ENCODE results near the gene EFNA5. TPM values are rescaled to one million over a fixed set of nuclear protein-coding genes. Genes with fewer than 3 reads are reported as not detected.

EFNA5 gene
- polyA plus RNA-seq, 1 donor from 2014 or later: 4.2 TPM

DNA sequence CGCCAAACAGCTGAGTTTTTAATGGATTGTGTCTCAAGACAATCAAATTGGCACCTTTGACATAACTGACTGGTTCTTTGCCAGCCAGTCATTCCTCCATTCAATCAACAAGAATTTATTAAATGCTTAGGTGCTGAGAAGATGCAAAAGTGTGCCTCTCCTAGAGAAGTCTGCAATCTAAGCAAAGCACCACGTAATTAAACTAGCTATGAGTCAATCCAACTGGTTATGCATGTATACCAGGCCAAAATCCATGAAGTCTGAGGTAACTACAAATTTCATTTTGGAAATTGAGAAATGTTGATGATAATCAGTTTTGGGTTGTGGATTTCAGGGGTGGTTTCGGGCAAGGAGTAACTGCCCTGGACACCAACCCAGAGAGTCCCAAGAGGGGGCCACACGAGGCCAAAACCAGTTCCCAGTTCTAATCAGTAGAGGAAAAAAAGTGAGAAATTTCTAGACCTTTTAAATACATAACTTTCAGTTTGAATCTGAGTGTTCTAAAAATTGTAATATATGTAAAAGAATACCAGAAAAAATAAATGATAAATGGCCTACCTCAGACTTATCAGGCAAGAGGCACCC is 92.6 kb downstream of the EFNA5 start:
- no peak overlapping the region for H2AFZ ChIP-seq (ENCODE audit: low read depth, low read length)
- H3K4me2 ChIP-seq (ENCODE audit: low read length): no peak overlapping the region
- no peak overlapping the region for H3K27ac ChIP-seq (ENCODE audit: low read length)
- H3K27me3 ChIP-seq (ENCODE audit: insufficient read depth, low read depth, low read length): no peaks in the 10 kb centered on the region
- no peaks in the 10 kb centered on the region for H3K36me3 ChIP-seq (ENCODE audit: insufficient read depth, low read length)
- H3K4me3 ChIP-seq (ENCODE audit: low read length): no peak overlapping the region
- no peaks in the 10 kb centered on the region for H3K9me3 ChIP-seq (ENCODE audit: low read length)
- TF ChIP-seq RAD21 (conservative IDR thresholded peaks at IDR 0.05): no peak
- TF ChIP-seq TAF1 (IDR thresholded peaks at IDR 0.05; ENCODE audit: low read depth): no peak
- TF ChIP-seq, protein P1, sequence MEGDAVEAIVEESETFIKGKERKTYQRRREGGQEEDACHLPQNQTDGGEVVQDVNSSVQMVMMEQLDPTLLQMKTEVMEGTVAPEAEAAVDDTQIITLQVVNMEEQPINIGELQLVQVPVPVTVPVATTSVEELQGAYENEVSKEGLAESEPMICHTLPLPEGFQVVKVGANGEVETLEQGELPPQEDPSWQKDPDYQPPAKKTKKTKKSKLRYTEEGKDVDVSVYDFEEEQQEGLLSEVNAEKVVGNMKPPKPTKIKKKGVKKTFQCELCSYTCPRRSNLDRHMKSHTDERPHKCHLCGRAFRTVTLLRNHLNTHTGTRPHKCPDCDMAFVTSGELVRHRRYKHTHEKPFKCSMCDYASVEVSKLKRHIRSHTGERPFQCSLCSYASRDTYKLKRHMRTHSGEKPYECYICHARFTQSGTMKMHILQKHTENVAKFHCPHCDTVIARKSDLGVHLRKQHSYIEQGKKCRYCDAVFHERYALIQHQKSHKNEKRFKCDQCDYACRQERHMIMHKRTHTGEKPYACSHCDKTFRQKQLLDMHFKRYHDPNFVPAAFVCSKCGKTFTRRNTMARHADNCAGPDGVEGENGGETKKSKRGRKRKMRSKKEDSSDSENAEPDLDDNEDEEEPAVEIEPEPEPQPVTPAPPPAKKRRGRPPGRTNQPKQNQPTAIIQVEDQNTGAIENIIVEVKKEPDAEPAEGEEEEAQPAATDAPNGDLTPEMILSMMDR (IDR thresholded peaks at IDR 0.05; ENCODE audit: poor library complexity, severe bottlenecking): no peak
- no peak for TF ChIP-seq EP300 (conservative IDR thresholded peaks at IDR 0.05; ENCODE audit: poor library complexity, severe bottlenecking)
- TF ChIP-seq EZH2 (IDR thresholded peaks at IDR 0.05; ENCODE audit: borderline replicate concordance, insufficient read depth, low read length, poor library complexity, severe bottlenecking): no peak
- TF ChIP-seq, protein P2, sequence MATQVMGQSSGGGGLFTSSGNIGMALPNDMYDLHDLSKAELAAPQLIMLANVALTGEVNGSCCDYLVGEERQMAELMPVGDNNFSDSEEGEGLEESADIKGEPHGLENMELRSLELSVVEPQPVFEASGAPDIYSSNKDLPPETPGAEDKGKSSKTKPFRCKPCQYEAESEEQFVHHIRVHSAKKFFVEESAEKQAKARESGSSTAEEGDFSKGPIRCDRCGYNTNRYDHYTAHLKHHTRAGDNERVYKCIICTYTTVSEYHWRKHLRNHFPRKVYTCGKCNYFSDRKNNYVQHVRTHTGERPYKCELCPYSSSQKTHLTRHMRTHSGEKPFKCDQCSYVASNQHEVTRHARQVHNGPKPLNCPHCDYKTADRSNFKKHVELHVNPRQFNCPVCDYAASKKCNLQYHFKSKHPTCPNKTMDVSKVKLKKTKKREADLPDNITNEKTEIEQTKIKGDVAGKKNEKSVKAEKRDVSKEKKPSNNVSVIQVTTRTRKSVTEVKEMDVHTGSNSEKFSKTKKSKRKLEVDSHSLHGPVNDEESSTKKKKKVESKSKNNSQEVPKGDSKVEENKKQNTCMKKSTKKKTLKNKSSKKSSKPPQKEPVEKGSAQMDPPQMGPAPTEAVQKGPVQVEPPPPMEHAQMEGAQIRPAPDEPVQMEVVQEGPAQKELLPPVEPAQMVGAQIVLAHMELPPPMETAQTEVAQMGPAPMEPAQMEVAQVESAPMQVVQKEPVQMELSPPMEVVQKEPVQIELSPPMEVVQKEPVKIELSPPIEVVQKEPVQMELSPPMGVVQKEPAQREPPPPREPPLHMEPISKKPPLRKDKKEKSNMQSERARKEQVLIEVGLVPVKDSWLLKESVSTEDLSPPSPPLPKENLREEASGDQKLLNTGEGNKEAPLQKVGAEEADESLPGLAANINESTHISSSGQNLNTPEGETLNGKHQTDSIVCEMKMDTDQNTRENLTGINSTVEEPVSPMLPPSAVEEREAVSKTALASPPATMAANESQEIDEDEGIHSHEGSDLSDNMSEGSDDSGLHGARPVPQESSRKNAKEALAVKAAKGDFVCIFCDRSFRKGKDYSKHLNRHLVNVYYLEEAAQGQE (IDR thresholded peaks at IDR 0.05; ENCODE audit: borderline replicate concordance): no peak
- TF ChIP-seq MXI1 (conservative IDR thresholded peaks at IDR 0.05; ENCODE audit: poor library complexity, severe bottlenecking): no peak
- no peak for TF ChIP-seq POLR2AphosphoS5 (IDR thresholded peaks at IDR 0.05)
- no peak for TF ChIP-seq SMC3 (conservative IDR thresholded peaks at IDR 0.05; ENCODE audit: poor library complexity)
- peaks cover 63% of the 10 kb centered on the region for H3K79me2 ChIP-seq (replicated peaks; ENCODE audit: insufficient read depth, low read length)
- no peaks in the 10 kb centered on the region for H3F3A ChIP-seq (ENCODE audit: insufficient read depth, low read length, poor library complexity, severe bottlenecking)
- no peaks in the 10 kb centered on the region for H4K20me1 ChIP-seq (ENCODE audit: insufficient read depth)
- no peaks in the 10 kb centered on the region for H3K9me2 ChIP-seq (ENCODE audit: insufficient read depth, low read length)
- no peak overlapping the region for H3K9ac ChIP-seq (ENCODE audit: low read length)

DNA sequence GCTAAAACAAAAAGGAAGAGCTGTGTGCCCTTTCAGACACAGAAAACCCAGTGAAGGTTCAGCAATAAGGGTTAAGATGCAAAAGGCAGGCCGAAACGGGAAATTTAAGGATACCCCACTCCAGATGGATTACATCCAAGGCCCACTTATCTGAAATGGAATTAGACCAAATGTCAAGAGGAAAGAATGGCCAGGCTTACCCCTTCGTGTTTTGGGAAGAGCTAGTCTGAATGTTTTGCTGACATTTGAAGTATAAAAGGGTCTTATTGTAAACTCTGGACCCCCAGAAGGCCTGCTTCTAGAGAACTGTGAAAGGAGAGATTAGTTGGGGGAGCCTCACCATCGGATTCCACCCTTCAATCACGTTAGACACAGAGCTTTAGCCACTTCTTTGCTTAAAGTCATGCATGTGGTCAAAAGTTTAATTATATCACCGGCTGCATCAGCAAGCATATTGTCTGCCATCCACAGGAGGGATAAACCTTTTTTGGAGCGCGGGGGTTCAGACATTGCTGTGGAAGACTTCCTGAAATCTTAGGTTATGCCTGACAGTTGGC is 93.3 kb downstream of the EFNA5 start:
- H3K27me3 ChIP-seq (ENCODE audit: insufficient read depth, low read depth, low read length): no peaks in the 10 kb centered on the region
- TF ChIP-seq, protein P2 (IDR thresholded peaks at IDR 0.05; ENCODE audit: borderline replicate concordance): no peak
- TF ChIP-seq RAD21 (conservative IDR thresholded peaks at IDR 0.05) (no peak), SMC3 (conservative IDR thresholded peaks at IDR 0.05; ENCODE audit: poor library complexity) (no peak), EP300 (conservative IDR thresholded peaks at IDR 0.05; ENCODE audit: poor library complexity, severe bottlenecking) (no peak), POLR2AphosphoS5 (IDR thresholded peaks at IDR 0.05) (no peak), EZH2 (IDR thresholded peaks at IDR 0.05; ENCODE audit: borderline replicate concordance, insufficient read depth, low read length, poor library complexity, severe bottlenecking) (no peak), TAF1 (IDR thresholded peaks at IDR 0.05; ENCODE audit: low read depth) (no peak), MXI1 (conservative IDR thresholded peaks at IDR 0.05; ENCODE audit: poor library complexity, severe bottlenecking) (no peak)
- TF ChIP-seq, protein P1 (IDR thresholded peaks at IDR 0.05; ENCODE audit: poor library complexity, severe bottlenecking): no peak
- H3K36me3 ChIP-seq (ENCODE audit: insufficient read depth, low read length): no peaks in the 10 kb centered on the region
- H3K9me3 ChIP-seq (ENCODE audit: low read length): no peaks in the 10 kb centered on the region
- no peak overlapping the region for H3K4me2 ChIP-seq (ENCODE audit: low read length)
- H2AFZ ChIP-seq (ENCODE audit: low read depth, low read length): no peak overlapping the region
- H3K9me2 ChIP-seq (ENCODE audit: insufficient read depth, low read length): no peaks in the 10 kb centered on the region
- no peaks in the 10 kb centered on the region for H4K20me1 ChIP-seq (ENCODE audit: insufficient read depth)
- H3K27ac ChIP-seq (ENCODE audit: low read length): no peak overlapping the region
- no peak overlapping the region for H3K9ac ChIP-seq (ENCODE audit: low read length)
- no peak overlapping the region for H3K4me3 ChIP-seq (ENCODE audit: low read length)
- H3K79me2 ChIP-seq (replicated peaks; ENCODE audit: insufficient read depth, low read length): peaks cover 63% of the 10 kb centered on the region
- H3F3A ChIP-seq (ENCODE audit: insufficient read depth, low read length, poor library complexity, severe bottlenecking): no peaks in the 10 kb centered on the region

Measured in neural cell (in vitro differentiated cells).